HCT116 (cell line): ENCODE results near the gene ELFN2. TPM values are rescaled to one million over a fixed set of nuclear protein-coding genes. Genes with fewer than 3 reads are reported as not detected.

Experiments
- ATAC-seq: fragments of 200-7000 bp; cut with Tn5 transposase; 2 replicates; pipeline ENCODE4 v1.9.1; 2020; ENCODE audit warnings: mild to moderate bottlenecking, moderate library complexity
- BruUV-seq: library from RNA; stranded (reverse); fragments of 400-500 nt; replicated peaks from 2 replicates; lab custom pipeline; 2021; lab: Mats Ljungman, UMichigan
- CTCF ChIA-PET: fragments of 300-600 bp; sonication (Branson Sonifier 250); formaldehyde crosslinking; loops from one replicate; lab custom pipeline; 2021; ENCODE audit warnings: antibody characterized with exemption; lab: Charles Lee
- POLR2A ChIA-PET: fragments of 300-600, 350-600 bp; sonication (Branson Sonifier 250); formaldehyde crosslinking; loops from one replicate; lab custom pipeline; 2021; ENCODE audit warnings: antibody characterized with exemption; lab: Charles Lee
- RAD21 ChIA-PET, 2 experiments: fragments of 300-600 bp; sonication (Branson Sonifier 250); formaldehyde crosslinking; loops; one replicate each; lab custom pipeline; 2023; ENCODE audit warnings: low total read pairs in 2 of 2; ENCODE audit not compliant: uncharacterized antibody in 2 of 2, unreplicated experiment in 2 of 2, low non-redundant PET in 1 of 2; lab: Charles Lee
- DNase-seq: peaks from one replicate; pipeline ENCODE4 v3.0.0-alpha.2; 2010; ENCODE audit warnings: low read depth, low spot score
- H2AFZ ChIP-seq: fragments of 200-600 bp; shearing (Covaris generic), sonication (generic); 2 replicates; pipeline ENCODE4 v1.6.1; 2017; ENCODE audit warnings: low read depth, mixed run types, mixed read lengths, antibody characterized with exemption, low read length; ENCODE audit not compliant: poor library complexity, severe bottlenecking
- H3K27ac ChIP-seq: 2 replicates; pipeline ENCODE4 v1.5.1; 2012; ENCODE audit warnings: low read depth, low read length
- H3K27me3 ChIP-seq: fragments of 200-600 bp; sonication (generic); 2 replicates; pipeline ENCODE4 v1.6.1; 2016; ENCODE audit warnings: mixed run types, low read length, mixed read lengths; ENCODE audit not compliant: insufficient read depth
- H3K36me3 ChIP-seq, 2 experiments: fragments of 200-500 bp in 1 of 2; fragments of 200-600 bp in 1 of 2; sonication (Bioruptor generic) in 1 of 2; sonication (generic) in 1 of 2; 2 replicates each; pipeline versions ENCODE4 v1.5.1 to v1.6.1; 2014 to 2016; ENCODE audit warnings: low read length in 2 of 2, inconsistent platforms in 1 of 2, mixed read lengths in 1 of 2, mixed run types in 1 of 2; ENCODE audit not compliant: insufficient read depth in 2 of 2, control insufficient read depth in 1 of 2
- H3K4me1 ChIP-seq, 2 experiments: fragments of 200-600 bp in 1 of 2; sonication (generic) in 1 of 2; 2 replicates each; pipeline versions ENCODE4 v1.5.1 to v1.6.1; 2012 to 2017; ENCODE audit warnings: low read length in 2 of 2, inconsistent platforms in 1 of 2, mild to moderate bottlenecking in 1 of 2, mixed read lengths in 1 of 2, mixed run types in 1 of 2, moderate library complexity in 1 of 2; ENCODE audit not compliant: insufficient read depth in 2 of 2, control insufficient read depth in 1 of 2
- H3K4me2 ChIP-seq: fragments of 200-600 bp; sonication (generic); 2 replicates; pipeline ENCODE4 v1.6.1; 2017; ENCODE audit warnings: mixed run types, low read length, mixed read lengths
- H3K4me3 ChIP-seq, 2 experiments: fragments of 200-600 bp in 1 of 2; sonication (generic) in 1 of 2; replicated peaks in 1 of 2; 2 replicates each; pipeline ENCODE4 v1.5.1; 2011 to 2016; ENCODE audit warnings: low read length in 2 of 2, control low read depth in 1 of 2, low read depth in 1 of 2, mild to moderate bottlenecking in 1 of 2, mixed read lengths in 1 of 2, mixed run types in 1 of 2
- H3K79me2 ChIP-seq: fragments of 200-600 bp; sonication (generic); 2 replicates; pipeline ENCODE4 v1.6.1; 2017; ENCODE audit warnings: mild to moderate bottlenecking, mixed run types, low read length, moderate library complexity, mixed read lengths; ENCODE audit not compliant: insufficient read depth
- H3K9ac ChIP-seq: fragments of 200-600 bp; sonication (generic); 2 replicates; pipeline ENCODE4 v1.6.1; 2016; ENCODE audit warnings: low read length, mixed read lengths
- H3K9me2 ChIP-seq: fragments of 200-600 bp; sonication (generic), shearing (Covaris generic); 2 replicates; pipeline ENCODE4 v1.6.1; 2017; ENCODE audit warnings: mixed run types, mild to moderate bottlenecking, moderate library complexity; ENCODE audit not compliant: insufficient read depth
- H3K9me3 ChIP-seq, 2 experiments: fragments of 200-500 bp in 1 of 2; fragments of 200-600 bp in 1 of 2; sonication (Bioruptor generic) in 1 of 2; sonication (generic) in 1 of 2; 2 replicates each; pipeline ENCODE4 v1.6.1; 2014 to 2017; ENCODE audit warnings: low read length in 2 of 2, mixed read lengths in 2 of 2, inconsistent platforms in 1 of 2, low read depth in 1 of 2, mild to moderate bottlenecking in 1 of 2, mixed run types in 1 of 2, moderate library complexity in 1 of 2; ENCODE audit not compliant: control insufficient read depth in 1 of 2, insufficient read depth in 1 of 2
- H4K20me1 ChIP-seq: fragments of 200-600 bp; sonication (generic), shearing (Covaris generic); 2 replicates; pipeline ENCODE4 v1.6.1; 2017; ENCODE audit warnings: mixed run types, mild to moderate bottlenecking, moderate library complexity; ENCODE audit not compliant: insufficient read depth
- ATF3 ChIP-seq: IDR thresholded peaks from 2 replicates; pipeline ENCODE4 v1.6.1; 2012
- CBX3 ChIP-seq: IDR thresholded peaks from 2 replicates; pipeline ENCODE4 v1.6.1; 2012; ENCODE audit warnings: low read depth
- CEBPB ChIP-seq: IDR thresholded peaks from 2 replicates; pipeline ENCODE4 v1.6.1; 2012; ENCODE audit warnings: low read depth
- CTCF ChIP-seq, 3 experiments: fragments of 200-600 bp in 1 of 3; sonication (generic) in 1 of 3; IDR thresholded peaks in 2 of 3; conservative IDR thresholded peaks in 1 of 3; 2 replicates each; pipeline ENCODE4 v1.5.1; 2012 to 2017; ENCODE audit warnings: low read depth in 2 of 3, low read length in 2 of 3, antibody characterized with exemption in 1 of 3, borderline replicate concordance in 1 of 3, control low read depth in 1 of 3, mild to moderate bottlenecking in 1 of 3, mixed read lengths in 1 of 3, mixed run types in 1 of 3, moderate library complexity in 1 of 3; ENCODE audit not compliant: insufficient read depth in 1 of 3
- EGR1 ChIP-seq: IDR thresholded peaks from 2 replicates; pipeline ENCODE4 v1.6.1; 2012; ENCODE audit warnings: low read depth
- ELF1 ChIP-seq: IDR thresholded peaks from 2 replicates; pipeline ENCODE4 v1.6.1; 2012; ENCODE audit warnings: low read depth, borderline replicate concordance
- EZH2 ChIP-seq: fragments of 200-600 bp; sonication (generic); IDR thresholded peaks from 2 replicates; pipeline ENCODE4 v1.6.1; 2017; ENCODE audit warnings: antibody characterized with exemption, mixed run types
- EZH2phosphoT487 ChIP-seq: fragments of 200-600 bp; IDR thresholded peaks from 2 replicates; pipeline ENCODE4 v1.6.1; 2018; ENCODE audit warnings: antibody characterized with exemption, borderline replicate concordance
- FOSL1 ChIP-seq: IDR thresholded peaks from 2 replicates; pipeline ENCODE4 v1.6.1; 2012; ENCODE audit warnings: low read depth
- JUND ChIP-seq: IDR thresholded peaks from 2 replicates; pipeline ENCODE4 v1.6.1; 2012
- POLR2AphosphoS5 ChIP-seq: IDR thresholded peaks from 2 replicates; pipeline ENCODE4 v1.6.1; 2011; ENCODE audit warnings: mild to moderate bottlenecking, low read depth, low read length, moderate library complexity
- RAD21 ChIP-seq: IDR thresholded peaks from 2 replicates; pipeline ENCODE4 v1.6.1; 2012; ENCODE audit warnings: low read depth, mild to moderate bottlenecking
- SIN3A ChIP-seq: IDR thresholded peaks from 2 replicates; pipeline ENCODE4 v1.6.1; 2012; ENCODE audit warnings: low read depth
- SP1 ChIP-seq: IDR thresholded peaks from 2 replicates; pipeline ENCODE4 v1.6.1; 2012; ENCODE audit warnings: low read depth
- TCF7L2 ChIP-seq: IDR thresholded peaks from 2 replicates; pipeline ENCODE4 v1.7.0; 2011; ENCODE audit warnings: borderline replicate concordance, inconsistent platforms; ENCODE audit not compliant: insufficient read depth, insufficient read length; ENCODE audit errors: extremely low read depth
- ZNF274 ChIP-seq: fragments of 200-500 bp; sonication (Bioruptor generic); IDR thresholded peaks from 2 replicates; pipeline ENCODE4 v1.6.1; 2014; ENCODE audit warnings: mild to moderate bottlenecking, low read depth, low read length, inconsistent platforms
- intact Hi-C: fragments of 100-400 bp; cut with micrococcal nuclease; formaldehyde crosslinking; loops from 2 replicates; pipeline ENCODE4 v1.10.0; 2022
- total RNA-seq: library from RNA; stranded (reverse); gene quantifications from one replicate; pipeline ENCODE4 v1.2.1, GENCODE V29; 2021; ENCODE audit not compliant: unreplicated experiment

The ELFN2 gene
- total RNA-seq, 1 experiment from 2014 or later: 45.4 TPM

GRCh38 chr22:37374571-37374970, 52.7 kb downstream of the ELFN2 start:
- no peak overlapping the region for H3K4me2 ChIP-seq
- TF ChIP-seq ATF3: no peak
- no peak for TF ChIP-seq FOSL1
- TF ChIP-seq ELF1: no peak
- H2AFZ ChIP-seq: no peak overlapping the region
- H3K79me2 ChIP-seq: no peaks in the 10 kb centered on the region
- peaks cover 0 to 31% of the 10 kb centered on the region in 2 experiments; a peak in 2 of 4 replicates for H3K4me1 ChIP-seq
- no peak overlapping the region for H3K4me3 ChIP-seq
- H3K9me3 ChIP-seq: no peaks in the 10 kb centered on the region
- intact Hi-C loops: no loop called here
- ChIA-PET RAD21 (no interaction called here), POLR2A (no interaction called here), CTCF (no interaction called here)
- H3K36me3 ChIP-seq: no peaks in the 10 kb centered on the region; a peak in 1 of 4 replicates
- BruUV-seq: no TSS peak
- DNase-seq (no peak), ATAC-seq (no peak)
- H3K9me2 ChIP-seq: no peaks in the 10 kb centered on the region
- no peak overlapping the region for H3K9ac ChIP-seq
- no peaks in the 10 kb centered on the region for H4K20me1 ChIP-seq
- H3K27me3 ChIP-seq: no peaks in the 10 kb centered on the region
- no peak overlapping the region for H3K27ac ChIP-seq

GRCh38 chr22:37373451-37373850, 53.8 kb downstream of the ELFN2 start:
- Histone ChIP-seq H4K20me1 (no peaks in the 10 kb centered on the region), H3K4me2 (no peak overlapping the region), H3K4me1 (peaks cover 0 to 19% of the 10 kb centered on the region in 2 experiments; a peak in 2 of 4 replicates), H3K4me3 (no peak overlapping the region), H3K9me2 (no peaks in the 10 kb centered on the region)
- no peak for DNase-seq
- no peak for ATAC-seq
- TF ChIP-seq TCF7L2: no peak
- TF ChIP-seq EGR1: no peak
- TF ChIP-seq POLR2AphosphoS5: no peak
- TF ChIP-seq CTCF (IDR thresholded peaks at IDR 0.05 in 2 of 3, conservative IDR thresholded peaks at IDR 0.05 in 1 of 3; ENCODE audit: borderline replicate concordance in 1 of 3, insufficient read depth in 1 of 3, low read depth in 2 of 3, low read length in 2 of 3): no peak
- no peak for TF ChIP-seq SP1
- TF ChIP-seq ATF3: no peak
- TF ChIP-seq JUND: no peak
- no peak for TF ChIP-seq SIN3A
- no peak for TF ChIP-seq EZH2phosphoT487
- no peak for TF ChIP-seq ZNF274
- TF ChIP-seq CEBPB: no peak
- TF ChIP-seq EZH2: no peak
- TF ChIP-seq CBX3: no peak
- no peak for TF ChIP-seq RAD21
- no peak for TF ChIP-seq FOSL1
- TF ChIP-seq, all 23 proteins: peak for 0
- POLR2A ChIA-PET: no interaction called here
- H2AFZ ChIP-seq: no peak overlapping the region
- no peaks in the 10 kb centered on the region; a peak in 1 of 4 replicates for H3K36me3 ChIP-seq
- RAD21 ChIA-PET: no interaction called here
- H3K9ac ChIP-seq: no peak overlapping the region
- H3K79me2 ChIP-seq: no peaks in the 10 kb centered on the region
- BruUV-seq: no TSS peak
- CTCF ChIA-PET: no interaction called here
- H3K9me3 ChIP-seq: no peaks in the 10 kb centered on the region
- intact Hi-C loops: no loop called here
- H3K27ac ChIP-seq: no peak overlapping the region
- H3K27me3 ChIP-seq: no peaks in the 10 kb centered on the region
